Muscle of leg (tissue), 11 donors: ENCODE data around the gene REV3L. TPM values are rescaled to one million over a fixed set of nuclear protein-coding genes. Genes with fewer than 3 reads are reported as not detected.

Experiments
- DNase-seq: peaks from one replicate; pipeline ENCODE4 v3.0.0; 2013
- H3K27ac ChIP-seq: one replicate; pipeline ENCODE4 v1.5.1; 2013; ENCODE audit warnings: mild to moderate bottlenecking, low read length, control low read depth
- H3K27me3 ChIP-seq: one replicate; pipeline ENCODE4 v1.6.1; 2013; ENCODE audit warnings: low read length; ENCODE audit not compliant: control insufficient read depth, insufficient read depth
- H3K36me3 ChIP-seq: one replicate; pipeline ENCODE4 v1.6.1; 2013; ENCODE audit warnings: low read length; ENCODE audit not compliant: control insufficient read depth, insufficient read depth
- H3K4me1 ChIP-seq: one replicate; pipeline ENCODE4 v1.6.1; 2013; ENCODE audit warnings: low read length; ENCODE audit not compliant: control insufficient read depth, insufficient read depth
- H3K4me3 ChIP-seq: one replicate; pipeline ENCODE4 v1.5.1; 2013; ENCODE audit warnings: low read length, control low read depth
- H3K9me3 ChIP-seq: replicated peaks from 2 replicates; pipeline ENCODE4 v1.6.1; 2013; ENCODE audit warnings: low read depth, low read length; ENCODE audit not compliant: control insufficient read depth
- WGBS: methylation state at CpG from one replicate; pipeline ENCODE4 v1.1.5; 2013; ENCODE audit warnings: missing lambda C conversion rate; ENCODE audit not compliant: insufficient coverage; 5-methylcytosine and 5-hydroxymethylcytosine counted together
- polyA plus RNA-seq, 8 donors: library from polyadenylated mRNA; unstranded; fragments of 120-200 nt; gene quantifications; one replicate each; pipeline versions ENCODE4 v1.2.1 to v1.2.3, GENCODE V29; 2013; ENCODE audit warnings: inconsistent platforms in 1 of 8, low replicate concordance in 1 of 8; ENCODE audit not compliant: insufficient read length in 8 of 8, insufficient read depth in 1 of 8
- total RNA-seq: library from RNA; stranded (reverse); fragments of 120-200 nt; gene quantifications from one replicate; pipeline ENCODE4 v1.2.4, GENCODE V29; 2013

The REV3L gene
- total and polyA plus RNA-seq, 9 donors = 28.0 to 50.9 (median 34.1) TPM

- no peak for DNase-seq
- no peak overlapping the region for H3K4me3 ChIP-seq
These were observed 8.9 kb downstream of the REV3L start for GRCh38 chr6:111474106-111474505.

DNA sequence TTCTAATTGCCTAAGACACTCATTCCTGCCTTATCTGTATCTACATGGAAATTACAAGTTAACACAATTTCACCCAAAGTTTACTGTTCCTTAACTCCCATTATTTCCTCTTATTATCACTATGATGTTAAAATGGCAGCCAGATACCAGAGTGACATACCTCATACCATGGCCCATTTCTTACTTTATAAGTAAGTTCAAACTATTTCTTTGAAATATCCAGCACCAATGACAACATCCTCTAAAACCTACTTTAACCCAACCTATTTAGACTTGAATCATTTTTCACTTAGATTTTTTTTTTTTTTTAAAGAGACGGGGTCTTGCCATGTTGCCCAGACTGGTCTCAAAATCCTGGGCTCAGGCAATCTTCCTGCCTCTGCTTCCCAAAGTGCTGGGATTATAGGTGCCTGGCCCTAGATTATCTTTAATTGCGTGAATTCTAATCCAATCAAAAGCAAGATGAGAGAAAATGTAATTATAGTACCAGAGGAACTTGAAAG lies 10.0 kb downstream of the REV3L start:
- DNase-seq = no peak
- Histone ChIP-seq H3K36me3 (peaks cover 5% of the 10 kb centered on the region), H3K27me3 (no peaks in the 10 kb centered on the region), H3K27ac (no peak overlapping the region), H3K4me1 (no peaks in the 10 kb centered on the region), H3K4me3 (no peak overlapping the region), H3K9me3 (no peaks in the 10 kb centered on the region)
- 80% methylated on average over 1 of the region's 2 CpGs for WGBS

More at GRCh38 chr6:111474106-111474505, 8.9 kb downstream of the REV3L start:
- H3K4me1 ChIP-seq = no peaks in the 10 kb centered on the region
- 100% methylated on average over 2 of the region's 4 CpGs for WGBS
- H3K9me3 ChIP-seq = no peaks in the 10 kb centered on the region
- H3K27me3 ChIP-seq = no peaks in the 10 kb centered on the region
- H3K27ac ChIP-seq = no peak overlapping the region
- peaks cover 5% of the 10 kb centered on the region for H3K36me3 ChIP-seq

DNA sequence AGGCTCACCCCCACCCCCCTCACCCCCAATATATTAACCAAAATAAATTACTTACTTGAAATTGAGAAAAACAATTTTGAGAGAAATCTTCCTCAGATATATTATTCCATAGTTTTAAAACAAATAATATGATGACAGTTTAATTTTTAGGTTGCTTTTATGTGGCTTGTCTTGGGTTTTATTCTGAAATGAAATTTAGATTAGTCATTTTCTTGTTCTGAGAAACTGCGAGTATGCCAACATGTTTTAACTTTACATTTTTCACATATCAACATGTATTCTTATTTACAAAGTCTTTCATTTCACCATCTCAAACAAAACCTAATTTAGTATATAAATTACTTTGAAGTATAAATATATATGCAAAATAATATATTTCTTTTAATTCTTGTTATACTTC lies 11.1 kb downstream of the REV3L start:
- peaks cover 5% of the 10 kb centered on the region for H3K36me3 ChIP-seq
- DNase-seq = no peak
- no peaks in the 10 kb centered on the region for H3K4me1 ChIP-seq
- no peak overlapping the region for H3K27ac ChIP-seq
- no CpG with 5 or more reads among the region's 1 CpG for WGBS
- H3K4me3 ChIP-seq = no peak overlapping the region
- H3K27me3 ChIP-seq = no peaks in the 10 kb centered on the region
- H3K9me3 ChIP-seq = no peaks in the 10 kb centered on the region

- no peak overlapping the region for H3K4me3 ChIP-seq
- WGBS = no CpG with 5 or more reads among the region's 1 CpG
- H3K9me3 ChIP-seq = no peaks in the 10 kb centered on the region
- peaks cover 5% of the 10 kb centered on the region for H3K36me3 ChIP-seq
- no peaks in the 10 kb centered on the region for H3K4me1 ChIP-seq
- H3K27ac ChIP-seq = no peak overlapping the region
- H3K27me3 ChIP-seq = no peaks in the 10 kb centered on the region
- DNase-seq = no peak
These were observed 11.5 kb downstream of the REV3L start for GRCh38 chr6:111471533-111471932.

- H3K27me3 ChIP-seq = no peaks in the 10 kb centered on the region
- no peaks in the 10 kb centered on the region for H3K9me3 ChIP-seq
- no peaks in the 10 kb centered on the region for H3K4me1 ChIP-seq
- no peak for DNase-seq
- WGBS = no CpG with 5 or more reads among the region's 2 CpGs
- H3K27ac ChIP-seq = no peak overlapping the region
- H3K36me3 ChIP-seq = peaks cover 5% of the 10 kb centered on the region
- no peak overlapping the region for H3K4me3 ChIP-seq
These were observed 12.0 kb downstream of the REV3L start for GRCh38 chr6:111470991-111471390.

- Histone ChIP-seq H3K4me3 (no peak overlapping the region), H3K9me3 (no peaks in the 10 kb centered on the region), H3K27ac (no peak overlapping the region), H3K27me3 (no peaks in the 10 kb centered on the region), H3K4me1 (no peaks in the 10 kb centered on the region), H3K36me3 (peaks cover 5% of the 10 kb centered on the region)
- WGBS = 83% methylated on average over 3 of the region's 5 CpGs
- no peak for DNase-seq
These were observed 13.5 kb downstream of the REV3L start for GRCh38 chr6:111469543-111469942.

DNA sequence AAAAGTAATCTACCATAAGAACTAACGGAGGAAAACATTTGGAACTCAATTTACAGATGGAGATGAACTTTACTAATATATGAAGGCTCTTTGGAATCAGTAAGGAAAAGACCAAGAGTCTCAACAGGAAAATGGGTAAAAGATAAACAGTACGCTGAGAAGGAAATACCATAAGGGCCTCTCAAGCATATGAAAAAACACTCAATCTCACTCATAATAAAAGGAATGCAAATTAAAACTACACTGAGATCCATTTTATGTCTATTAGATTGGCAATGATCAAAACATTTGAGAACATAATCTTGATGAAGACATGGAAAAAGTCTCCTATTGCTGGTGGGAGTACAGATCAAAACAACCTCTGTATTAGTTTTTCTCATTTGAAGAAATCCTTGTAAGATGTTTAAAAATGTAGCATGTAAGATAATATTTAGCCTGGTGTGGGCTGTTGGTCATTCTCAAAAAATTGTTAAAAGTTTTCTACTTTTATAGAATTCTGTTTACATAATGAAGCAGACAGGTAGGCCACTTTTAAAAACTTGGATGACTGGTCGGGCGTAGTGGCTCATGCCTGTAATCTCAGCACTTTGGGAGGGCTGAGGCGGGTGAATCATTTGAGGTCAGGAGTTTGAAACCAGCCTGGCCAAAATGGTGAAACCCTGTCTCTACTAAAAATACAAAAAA lies 14.5 kb downstream of the REV3L start:
- peaks cover 5% of the 10 kb centered on the region for H3K36me3 ChIP-seq
- no peak overlapping the region for H3K27ac ChIP-seq

DNA sequence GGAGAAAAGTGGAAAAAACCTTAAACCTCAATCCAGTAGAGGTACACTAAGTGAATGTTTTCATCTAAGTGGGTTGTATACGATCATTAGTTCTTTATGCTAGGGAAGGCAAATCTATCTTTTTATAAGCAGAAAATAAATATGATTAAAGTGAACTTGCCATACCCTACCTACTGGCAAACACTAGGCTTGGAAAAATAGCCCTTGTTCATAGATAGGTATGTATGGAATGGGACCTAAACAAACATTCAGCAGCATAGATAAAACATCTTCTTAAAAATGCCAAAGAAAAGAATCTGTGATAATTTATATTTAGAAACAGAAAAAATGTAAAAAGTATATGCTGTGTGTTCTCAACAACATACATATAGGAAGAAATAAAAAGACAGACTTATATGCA lies 18.8 kb downstream of the REV3L start:
- peaks cover 7% of the 10 kb centered on the region for H3K9me3 ChIP-seq
- no peak for DNase-seq
- no peaks in the 10 kb centered on the region for H3K4me1 ChIP-seq
- no CpG with 5 or more reads among the region's 1 CpG for WGBS
- H3K27ac ChIP-seq = no peak overlapping the region
- no peaks in the 10 kb centered on the region for H3K27me3 ChIP-seq
- H3K36me3 ChIP-seq = peaks cover 4% of the 10 kb centered on the region
- H3K4me3 ChIP-seq = no peak overlapping the region

More for the DNA sequence above, 14.5 kb downstream of the REV3L start:
- Histone ChIP-seq H3K9me3 (no peaks in the 10 kb centered on the region), H3K4me1 (no peaks in the 10 kb centered on the region), H3K27me3 (no peaks in the 10 kb centered on the region), H3K4me3 (no peak overlapping the region)
- no peak for DNase-seq
- no CpG with 5 or more reads among the region's 5 CpGs for WGBS

- Histone ChIP-seq H3K4me1 (no peaks in the 10 kb centered on the region), H3K36me3 (peaks cover 4% of the 10 kb centered on the region), H3K9me3 (peaks cover 17% of the 10 kb centered on the region), H3K4me3 (no peak overlapping the region), H3K27me3 (no peaks in the 10 kb centered on the region), H3K27ac (no peak overlapping the region)
- DNase-seq = no peak
- no CpG with 5 or more reads among the region's 7 CpGs for WGBS
These were observed 20.1 kb downstream of the REV3L start for GRCh38 chr6:111462770-111463391.

GRCh38 chr6:111461860-111462259 lies 21.2 kb downstream of the REV3L start:
- no peak overlapping the region for H3K27ac ChIP-seq

More at GRCh38 chr6:111461860-111462259, 21.2 kb downstream of the REV3L start:
- DNase-seq = no peak
- H3K4me3 ChIP-seq = no peak overlapping the region
- no peaks in the 10 kb centered on the region for H3K27me3 ChIP-seq
- H3K9me3 ChIP-seq = peaks cover 17% of the 10 kb centered on the region
- peaks cover 4% of the 10 kb centered on the region for H3K36me3 ChIP-seq
- H3K4me1 ChIP-seq = no peaks in the 10 kb centered on the region
